Hepatocyte (in vitro differentiated cells): ENCODE measurements around the gene MATK. TPM values are rescaled to one million over a fixed set of nuclear protein-coding genes. Genes with fewer than 3 reads are reported as not detected.

Experiments
- DNase-seq: peaks from one replicate; pipeline ENCODE4 v3.0.0-alpha.2; 2016; ENCODE audit warnings: low spot score
- H2AFZ ChIP-seq: fragments of 200-600 bp; sonication (generic); 2 replicates; pipeline ENCODE4 v1.6.0; 2016; ENCODE audit warnings: antibody characterized with exemption, mild to moderate bottlenecking
- H3K27ac ChIP-seq: fragments of 200-600 bp; sonication (generic); 2 replicates; pipeline ENCODE4 v1.5.1; 2016; ENCODE audit warnings: mild to moderate bottlenecking
- H3K27me3 ChIP-seq: fragments of 200-600 bp; sonication (generic); 2 replicates; pipeline ENCODE4 v1.6.1; 2016
- H3K36me3 ChIP-seq: fragments of 200-600 bp; sonication (generic); replicated peaks from 2 replicates; pipeline ENCODE4 v1.5.1; 2016; ENCODE audit warnings: low read depth; ENCODE audit not compliant: insufficient read depth
- H3K4me1 ChIP-seq: fragments of 200-600 bp; sonication (generic); 2 replicates; pipeline ENCODE4 v1.5.1; 2016; ENCODE audit warnings: mild to moderate bottlenecking, moderate library complexity; ENCODE audit not compliant: insufficient read depth
- H3K4me2 ChIP-seq: fragments of 200-600 bp; sonication (generic); 2 replicates; pipeline ENCODE4 v1.6.0; 2016
- H3K4me3 ChIP-seq: fragments of 200-600 bp; sonication (generic); 2 replicates; pipeline ENCODE4 v1.5.1; 2016; ENCODE audit warnings: mild to moderate bottlenecking
- H3K79me2 ChIP-seq: fragments of 200-600 bp; sonication (generic); 2 replicates; pipeline ENCODE4 v1.6.0; 2017; ENCODE audit warnings: mild to moderate bottlenecking
- H3K9me2 ChIP-seq: fragments of 200-600 bp; sonication (generic); replicated peaks from 2 replicates; pipeline ENCODE4 v1.6.0; 2017; ENCODE audit warnings: mild to moderate bottlenecking; ENCODE audit not compliant: insufficient read depth
- H3K9me3 ChIP-seq: fragments of 200-600 bp; sonication (generic); 2 replicates; pipeline ENCODE4 v1.5.1; 2016; ENCODE audit warnings: low read depth, mild to moderate bottlenecking
- H4K20me1 ChIP-seq: fragments of 200-600 bp; sonication (generic); 2 replicates; pipeline ENCODE4 v1.6.0; 2016; ENCODE audit warnings: mild to moderate bottlenecking; ENCODE audit not compliant: insufficient read depth, poor library complexity, severe bottlenecking
- EZH2 ChIP-seq: fragments of 200-600 bp; sonication (generic); IDR thresholded peaks from 2 replicates; pipeline ENCODE4 v1.6.1; 2016; ENCODE audit warnings: antibody characterized with exemption, mild to moderate bottlenecking, borderline replicate concordance
- EZH2phosphoT487 ChIP-seq: fragments of 200-600 bp; sonication (generic); IDR thresholded peaks from one replicate; pipeline ENCODE4 v1.6.1; 2018; ENCODE audit warnings: antibody characterized with exemption, mild to moderate bottlenecking, low read depth, moderate library complexity; ENCODE audit not compliant: unreplicated experiment, severe bottlenecking
- WGBS: methylation state at CpG from one replicate; pipeline ENCODE4 v1.1.6; 2016; ENCODE audit warnings: low lambda C conversion rate; ENCODE audit errors: missing lambda C conversion rate; 5-methylcytosine and 5-hydroxymethylcytosine counted together
- polyA plus RNA-seq: library from polyadenylated mRNA; unstranded; fragments of >200 nt; fragmentation: Nextera tagmentation; extraction: Ambion mirVana; gene quantifications from 2 replicates; pipeline ENCODE4 v1.2.1, GENCODE V29; 2016
- total RNA-seq: library from RNA; depleted of rRNA; stranded (reverse); fragments of >200 nt; gene quantifications from 2 replicates; pipeline ENCODE4 v1.2.3, GENCODE V29; 2014
- TF ChIP-seq, protein P1 (sequence below): fragments of 200-600 bp; sonication (generic); IDR thresholded peaks from 2 replicates; pipeline ENCODE4 v1.5.1; 2016; ENCODE audit warnings: antibody characterized with exemption, mild to moderate bottlenecking; ENCODE audit not compliant: poor library complexity

Gene MATK
- total and polyA plus RNA-seq, 2 experiments from 2014 or later, result 0.50 TPM; not detected in 1

GRCh38 chr19:3833578-3834348, 47.6 kb upstream of the MATK start:
- Histone ChIP-seq H4K20me1 (no peaks in the 10 kb centered on the region), H3K36me3 (no peaks in the 10 kb centered on the region), H2AFZ (no peak overlapping the region), H3K4me2 (no peak overlapping the region), H3K79me2 (no peaks in the 10 kb centered on the region), H3K4me1 (no peaks in the 10 kb centered on the region), H3K9me3 (no peaks in the 10 kb centered on the region), H3K27ac (no peak overlapping the region), H3K9me2 (no peaks in the 10 kb centered on the region), H3K27me3 (no peaks in the 10 kb centered on the region), H3K4me3 (no peak overlapping the region)
- WGBS, result 81% methylated on average over 33 of the region's 34 CpGs
- TF ChIP-seq EZH2, result no peak
- TF ChIP-seq, protein P1, sequence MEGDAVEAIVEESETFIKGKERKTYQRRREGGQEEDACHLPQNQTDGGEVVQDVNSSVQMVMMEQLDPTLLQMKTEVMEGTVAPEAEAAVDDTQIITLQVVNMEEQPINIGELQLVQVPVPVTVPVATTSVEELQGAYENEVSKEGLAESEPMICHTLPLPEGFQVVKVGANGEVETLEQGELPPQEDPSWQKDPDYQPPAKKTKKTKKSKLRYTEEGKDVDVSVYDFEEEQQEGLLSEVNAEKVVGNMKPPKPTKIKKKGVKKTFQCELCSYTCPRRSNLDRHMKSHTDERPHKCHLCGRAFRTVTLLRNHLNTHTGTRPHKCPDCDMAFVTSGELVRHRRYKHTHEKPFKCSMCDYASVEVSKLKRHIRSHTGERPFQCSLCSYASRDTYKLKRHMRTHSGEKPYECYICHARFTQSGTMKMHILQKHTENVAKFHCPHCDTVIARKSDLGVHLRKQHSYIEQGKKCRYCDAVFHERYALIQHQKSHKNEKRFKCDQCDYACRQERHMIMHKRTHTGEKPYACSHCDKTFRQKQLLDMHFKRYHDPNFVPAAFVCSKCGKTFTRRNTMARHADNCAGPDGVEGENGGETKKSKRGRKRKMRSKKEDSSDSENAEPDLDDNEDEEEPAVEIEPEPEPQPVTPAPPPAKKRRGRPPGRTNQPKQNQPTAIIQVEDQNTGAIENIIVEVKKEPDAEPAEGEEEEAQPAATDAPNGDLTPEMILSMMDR, result no peak
- TF ChIP-seq EZH2phosphoT487, result no peak
- DNase-seq, result no peak

- DNase-seq, result no peak
- H3K9me3 ChIP-seq, result no peaks in the 10 kb centered on the region
- H3K27ac ChIP-seq, result no peak overlapping the region
- no peak overlapping the region for H3K4me2 ChIP-seq
- no peaks in the 10 kb centered on the region for H3K36me3 ChIP-seq
- no peaks in the 10 kb centered on the region for H4K20me1 ChIP-seq
- TF ChIP-seq EZH2phosphoT487, result no peak
- TF ChIP-seq, protein P1, result no peak
- TF ChIP-seq EZH2, result no peak
- H3K9me2 ChIP-seq, result no peaks in the 10 kb centered on the region
- no peaks in the 10 kb centered on the region for H3K79me2 ChIP-seq
- no peak overlapping the region for H3K4me3 ChIP-seq
- no peak overlapping the region for H2AFZ ChIP-seq
- no peaks in the 10 kb centered on the region for H3K27me3 ChIP-seq
- 92% methylated on average over 6 of the region's 6 CpGs for WGBS
- no peaks in the 10 kb centered on the region for H3K4me1 ChIP-seq
Observed at GRCh38 chr19:3832001-3832400, 45.8 kb upstream of the MATK start.

- no peak for DNase-seq
- Histone ChIP-seq H3K27ac (no peak overlapping the region), H3K4me3 (no peak overlapping the region), H2AFZ (no peak overlapping the region), H3K79me2 (no peaks in the 10 kb centered on the region), H3K36me3 (no peaks in the 10 kb centered on the region), H3K9me3 (no peaks in the 10 kb centered on the region), H3K4me1 (no peaks in the 10 kb centered on the region), H3K27me3 (no peaks in the 10 kb centered on the region), H4K20me1 (no peaks in the 10 kb centered on the region), H3K9me2 (no peaks in the 10 kb centered on the region), H3K4me2 (no peak overlapping the region)
- TF ChIP-seq EZH2 (no peak), EZH2phosphoT487 (no peak)
- TF ChIP-seq, protein P1, result no peak
- 93% methylated on average over 19 of the region's 19 CpGs for WGBS
Observed at GRCh38 chr19:3831601-3832000, 45.4 kb upstream of the MATK start.
